PC-3 (cell line): ENCODE measurements around the gene CFAP161. TPM values are rescaled to one million over a fixed set of nuclear protein-coding genes. Genes with fewer than 3 reads are reported as not detected.

ENCODE experiments used
- ATAC-seq: fragments of 200-7000 bp; cut with Tn5 transposase; 2 replicates; pipeline ENCODE4 v1.9.1; 2020; ENCODE audit warnings: mild to moderate bottlenecking, moderate library complexity
- BruUV-seq: library from RNA; stranded (reverse); fragments of 400-500 nt; replicated peaks from 2 replicates; lab custom pipeline; 2021; lab: Mats Ljungman, UMichigan
- CTCF ChIA-PET: fragments of 300-600 bp; sonication (Branson Sonifier 250); formaldehyde crosslinking; loops from one replicate; lab custom pipeline; 2022; ENCODE audit warnings: antibody characterized with exemption; lab: Charles Lee
- POLR2A ChIA-PET: fragments of 300-600 bp; sonication (Branson Sonifier 250); formaldehyde crosslinking; loops from one replicate; lab custom pipeline; 2022; ENCODE audit warnings: antibody characterized with exemption; ENCODE audit not compliant: unreplicated experiment; lab: Charles Lee
- DNase-seq: peaks from one replicate; pipeline ENCODE4 v3.0.0-alpha.2; 2015
- H2AFZ ChIP-seq: fragments of 300-600 bp; sonication (generic); 2 replicates; pipeline ENCODE4 v1.6.0; 2016; ENCODE audit warnings: antibody characterized with exemption, low read length
- H3F3A ChIP-seq: fragments of 300-600 bp; sonication (generic); one replicate; pipeline ENCODE4 v1.6.0; 2017; ENCODE audit warnings: antibody characterized with exemption, low read length, control low read depth, mild to moderate bottlenecking; ENCODE audit not compliant: unreplicated experiment
- H3K27ac ChIP-seq: fragments of 300-600 bp; sonication (generic); 2 replicates; pipeline ENCODE4 v1.5.1; 2016; ENCODE audit warnings: mild to moderate bottlenecking, low read length
- H3K27me3 ChIP-seq: fragments of 300-600 bp; sonication (generic); 2 replicates; pipeline ENCODE4 v1.6.1; 2016; ENCODE audit warnings: low read length, mixed read lengths
- H3K36me3 ChIP-seq: fragments of 300-600 bp; sonication (generic); 2 replicates; pipeline ENCODE4 v1.6.1; 2016; ENCODE audit warnings: low read depth, mixed run types, low read length, mixed read lengths
- H3K4me1 ChIP-seq: fragments of 300-600 bp; sonication (generic); 2 replicates; pipeline ENCODE4 v1.5.1; 2016; ENCODE audit warnings: low read length; ENCODE audit not compliant: insufficient read depth
- H3K4me2 ChIP-seq: fragments of 300-600 bp; sonication (generic); 2 replicates; pipeline ENCODE4 v1.6.0; 2016; ENCODE audit warnings: low read length
- H3K4me3 ChIP-seq: fragments of 300-600 bp; sonication (generic); 2 replicates; pipeline ENCODE4 v1.5.1; 2016; ENCODE audit warnings: mild to moderate bottlenecking, low read length, mixed read lengths
- H3K79me2 ChIP-seq: fragments of 300-600 bp; sonication (generic); 2 replicates; pipeline ENCODE4 v1.6.1; 2017; ENCODE audit warnings: low read length, mixed read lengths
- H3K9ac ChIP-seq: fragments of 300-600 bp; sonication (generic); 2 replicates; pipeline ENCODE4 v1.6.0; 2016; ENCODE audit warnings: mild to moderate bottlenecking, low read length
- H3K9me2 ChIP-seq: fragments of 300-600 bp; sonication (generic); replicated peaks from 2 replicates; pipeline ENCODE4 v1.6.1; 2016; ENCODE audit warnings: mixed run types, low read length, mixed read lengths
- H3K9me3 ChIP-seq: fragments of 300-600 bp; sonication (generic); 2 replicates; pipeline ENCODE4 v1.6.1; 2016; ENCODE audit warnings: low read length, mixed read lengths
- H4K20me1 ChIP-seq: fragments of 300-600 bp; sonication (generic); 2 replicates; pipeline ENCODE4 v1.6.1; 2016; ENCODE audit warnings: low read length, mixed read lengths
- CTCF ChIP-seq: fragments of 300-600 bp; sonication (generic); conservative IDR thresholded peaks from 2 replicates; pipeline ENCODE4 v1.5.1; 2017; ENCODE audit warnings: antibody characterized with exemption, low read depth, mild to moderate bottlenecking, low read length
- EZH2 ChIP-seq: fragments of 300-600 bp; sonication (generic); IDR thresholded peaks from one replicate; pipeline ENCODE4 v1.6.1; 2017; ENCODE audit warnings: antibody characterized with exemption, mild to moderate bottlenecking, low read length; ENCODE audit not compliant: unreplicated experiment
- EZH2phosphoT487 ChIP-seq: fragments of 300-600 bp; sonication (generic); IDR thresholded peaks from 2 replicates; pipeline ENCODE4 v1.6.1; 2018; ENCODE audit warnings: mild to moderate bottlenecking, antibody characterized with exemption, low read length, borderline replicate concordance
- intact Hi-C: fragments of 100-400 bp; cut with micrococcal nuclease; formaldehyde crosslinking; loops from 2 replicates; pipeline ENCODE4 v1.9.0; 2023
- total RNA-seq: library from RNA; depleted of rRNA; stranded (reverse); fragments of >200 nt; gene quantifications from 2 replicates; pipeline ENCODE4 v1.2.3, GENCODE V29; 2014

Gene CFAP161
- total RNA-seq, 1 experiment from 2014 or later: 0.55 TPM

- H3K9ac ChIP-seq: no peak overlapping the region
- BruUV-seq: no TSS peak
- ChIA-PET CTCF (no interaction called here), POLR2A (no interaction called here)
- H3K4me1 ChIP-seq: peaks cover 7% of the 10 kb centered on the region; the same call in 1 of the 2 replicates
- ATAC-seq (no peak), DNase-seq (peak; percentile 28)
- no peak overlapping the region for H2AFZ ChIP-seq
- H3K4me3 ChIP-seq: no peak overlapping the region
- H3K27ac ChIP-seq: no peak overlapping the region
- H3K4me2 ChIP-seq: no peak overlapping the region
- H3F3A ChIP-seq: no peaks in the 10 kb centered on the region
- no peaks in the 10 kb centered on the region for H3K36me3 ChIP-seq
- H3K79me2 ChIP-seq: no peaks in the 10 kb centered on the region
- TF ChIP-seq CTCF: no peak
- no peak for TF ChIP-seq EZH2
- TF ChIP-seq EZH2phosphoT487: no peak
- no peaks in the 10 kb centered on the region for H4K20me1 ChIP-seq
- no peaks in the 10 kb centered on the region for H3K27me3 ChIP-seq
- H3K9me3 ChIP-seq: no peaks in the 10 kb centered on the region
- H3K9me2 ChIP-seq: no peaks in the 10 kb centered on the region
- intact Hi-C loops: no loop called here
Observed at GRCh38 chr15:81085898-81086297, 48.2 kb upstream of the CFAP161 start.

GRCh38 chr15:81087066-81087465 lies 47.0 kb upstream of the CFAP161 start:
- ATAC-seq (no peak), DNase-seq (no peak)
- Histone ChIP-seq H3K79me2 (no peaks in the 10 kb centered on the region), H3K4me3 (no peak overlapping the region), H4K20me1 (no peaks in the 10 kb centered on the region), H3K9me2 (no peaks in the 10 kb centered on the region), H3K9ac (no peak overlapping the region), H2AFZ (no peak overlapping the region), H3F3A (no peaks in the 10 kb centered on the region), H3K4me1 (peaks cover 10% of the 10 kb centered on the region), H3K9me3 (no peaks in the 10 kb centered on the region), H3K36me3 (no peaks in the 10 kb centered on the region), H3K27ac (no peak overlapping the region), H3K4me2 (no peak overlapping the region), H3K27me3 (no peaks in the 10 kb centered on the region)
- BruUV-seq: no TSS peak
- intact Hi-C loops: no loop called here
- TF ChIP-seq CTCF (no peak), EZH2 (no peak), EZH2phosphoT487 (no peak)
- POLR2A ChIA-PET: no interaction called here
- CTCF ChIA-PET: no interaction called here

- ATAC-seq (no peak), DNase-seq (no peak)
- H3K4me1 ChIP-seq: peaks cover 16% of the 10 kb centered on the region
- H3K27ac ChIP-seq: no peak overlapping the region
- H3K4me2 ChIP-seq: no peak overlapping the region
- no peak overlapping the region for H2AFZ ChIP-seq
- no peaks in the 10 kb centered on the region for H4K20me1 ChIP-seq
- CTCF ChIA-PET: no interaction called here
- TF ChIP-seq CTCF: no peak
- TF ChIP-seq EZH2: no peak
- TF ChIP-seq EZH2phosphoT487: no peak
- BruUV-seq: no TSS peak
- H3K27me3 ChIP-seq: no peaks in the 10 kb centered on the region
- H3K9ac ChIP-seq: no peak overlapping the region
- no peaks in the 10 kb centered on the region for H3F3A ChIP-seq
- no peaks in the 10 kb centered on the region for H3K9me3 ChIP-seq
- intact Hi-C loops: no loop called here
- POLR2A ChIA-PET: no interaction called here
- H3K9me2 ChIP-seq: no peaks in the 10 kb centered on the region
- H3K36me3 ChIP-seq: no peaks in the 10 kb centered on the region
- no peak overlapping the region for H3K4me3 ChIP-seq
- H3K79me2 ChIP-seq: no peaks in the 10 kb centered on the region
Observed at GRCh38 chr15:81087694-81088093, 46.4 kb upstream of the CFAP161 start.
